K562 (cell line): ENCODE data around the gene CSNK1G2. TPM values are rescaled to one million over a fixed set of nuclear protein-coding genes. Genes with fewer than 3 reads are reported as not detected.

Experiments used
- CBX2 ChIP-seq: fragments of 200-600 bp; sonication (generic); IDR thresholded peaks from one replicate; pipeline ENCODE4 v1.6.1; 2012; ENCODE audit warnings: mild to moderate bottlenecking, low read length, inconsistent platforms; ENCODE audit not compliant: insufficient read depth, poor library complexity, severe bottlenecking
- FIP1L1 ChIP-seq: fragments of 200-400 bp; formaldehyde crosslinking; IDR thresholded peaks from 2 replicates; pipeline ENCODE4 v1.6.1; 2018; ENCODE audit warnings: mild to moderate bottlenecking, low read depth, low read length; ENCODE audit not compliant: poor library complexity, severe bottlenecking
- HCFC1 ChIP-seq: IDR thresholded peaks from 2 replicates; pipeline ENCODE4 v1.6.1; 2012; ENCODE audit warnings: low read depth, low read length, improper control_type of control experiment
- KDM1A ChIP-seq, 2 experiments: fragments of 450-650 bp; IDR thresholded peaks; 2 replicates each; pipeline ENCODE4 v1.6.1; 2016; ENCODE audit warnings: mild to moderate bottlenecking in 2 of 2
- NCOA6 ChIP-seq: fragments of 450-650 bp; IDR thresholded peaks from 2 replicates; pipeline ENCODE4 v1.6.1; 2017; ENCODE audit warnings: mild to moderate bottlenecking
- PCBP1 ChIP-seq: fragments of 200-400 bp; formaldehyde crosslinking; IDR thresholded peaks from 2 replicates; pipeline ENCODE4 v1.6.1; 2018; ENCODE audit warnings: mild to moderate bottlenecking, low read depth, low read length; ENCODE audit not compliant: poor library complexity, severe bottlenecking
- SAFB2 ChIP-seq: fragments of 200-400 bp; formaldehyde crosslinking; IDR thresholded peaks from 2 replicates; pipeline ENCODE4 v1.6.1; 2018; ENCODE audit warnings: borderline replicate concordance, low read length, low read depth, moderate library complexity; ENCODE audit not compliant: severe bottlenecking
- SIX5 ChIP-seq, 2 experiments: IDR thresholded peaks; 2 replicates each; pipeline ENCODE4 v1.6.1; 2011; ENCODE audit warnings: low read length in 2 of 2, borderline replicate concordance in 1 of 2, low read depth in 1 of 2, mild to moderate bottlenecking in 1 of 2, moderate library complexity in 1 of 2; ENCODE audit not compliant: insufficient read depth in 1 of 2
- SLC30A9 ChIP-seq: fragments of 250-450 bp; sonication (Bioruptor Pico); IDR thresholded peaks from 2 replicates; pipeline ENCODE4 v1.8.0; 2022; ENCODE audit warnings: mild to moderate bottlenecking, moderate library complexity
- SP2 ChIP-seq: IDR thresholded peaks from 2 replicates; pipeline ENCODE4 v1.6.1; 2011; ENCODE audit warnings: mild to moderate bottlenecking, low read depth, low read length, moderate library complexity; ENCODE audit not compliant: poor library complexity, severe bottlenecking; ENCODE audit errors: extremely low read depth
- TBP ChIP-seq: optimal IDR thresholded peaks from 2 replicates; pipeline ENCODE3; 2011; ENCODE audit warnings: low read depth, low read length, improper control_type of control experiment
- ZNF12 ChIP-seq: sonication (generic); formaldehyde crosslinking; IDR thresholded peaks from 2 replicates; pipeline ENCODE4 v1.4.0; 2020; ENCODE audit warnings: mild to moderate bottlenecking, missing genetic modification reagents
- ZNF239 ChIP-seq: fragments of 250-450 bp; sonication (Bioruptor Pico); IDR thresholded peaks from 2 replicates; pipeline ENCODE4 v1.4.0; 2020; ENCODE audit warnings: mild to moderate bottlenecking
- ZNF561 ChIP-seq: fragments of 450-650 bp; formaldehyde crosslinking; conservative IDR thresholded peaks from 2 replicates; pipeline ENCODE4 v1.4.0; 2020; ENCODE audit warnings: mild to moderate bottlenecking, moderate library complexity
- polyA plus RNA-seq, 8 experiments: library from polyadenylated mRNA; depleted of rRNA in 4 of 8; stranded (reverse) in 5 of 8; unstranded in 3 of 8; fragments of >200 nt; fragmentation: Nextera tagmentation in 2 of 8; fragmentation: Illumina TruSeq in 1 of 8; extraction: Ambion mirVana in 2 of 8; extraction: Trizol in 1 of 8; gene quantifications; 2 replicates each; pipeline versions ENCODE4 v1.2.1 to v1.2.3, GENCODE V29; 2011 to 2014; ENCODE audit warnings: inconsistent platforms in 1 of 8, missing spikeins in 1 of 8
- total RNA-seq, 7 experiments: library from RNA; depleted of rRNA in 6 of 7; stranded (reverse); fragments of >200 nt in 6 of 7; fragmentation: Illumina TruSeq in 2 of 7; extraction: Trizol in 2 of 7; gene quantifications; 2 replicates each; pipeline versions ENCODE4 v1.2.1 to v1.2.3, GENCODE V29; 2011 to 2021; ENCODE audit warnings: low replicate concordance in 1 of 7
- TF ChIP-seq, protein P1 (sequence below), 2 experiments: fragments of 200-800 bp in 1 of 2; sonication (Bioruptor generic) in 1 of 2; sonication (generic) in 1 of 2; formaldehyde crosslinking in 1 of 2; IDR thresholded peaks in 1 of 2; conservative IDR thresholded peaks in 1 of 2; 2 replicates each; pipeline versions ENCODE4 v1.5.0 to v1.6.1; 2016 to 2020; ENCODE audit warnings: missing compliant biosample characterization in 1 of 2, missing genetic modification characterization in 1 of 2, missing genetic modification reagents in 1 of 2

CSNK1G2 gene
- total and polyA plus RNA-seq, 9 of the 15 experiments (the other 6 are each of a cell fraction or from before 2014, with no cell fraction given): 0.48 to 119 (median 49.5) TPM

DNA sequence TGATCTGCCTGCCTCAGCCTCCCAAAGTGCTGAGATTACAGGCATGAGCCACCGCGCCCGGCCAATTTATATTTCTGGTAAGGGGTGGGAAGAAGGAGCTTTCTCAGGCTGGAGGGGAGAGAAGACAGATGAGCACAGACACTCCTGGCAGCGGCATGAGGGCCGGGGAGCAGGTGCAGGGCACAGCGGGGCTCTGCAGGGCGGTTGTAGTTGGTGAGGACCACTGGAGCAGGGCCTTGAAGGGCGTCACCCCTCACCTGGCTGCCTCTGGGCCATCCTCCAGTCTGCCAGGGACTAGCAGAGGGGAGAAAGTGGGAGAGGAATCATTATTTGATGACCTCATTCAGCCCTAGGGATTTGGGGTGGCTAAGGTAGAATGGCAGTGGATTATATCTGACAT, 8.6 kb upstream of the CSNK1G2 start (continued):
- TF ChIP-seq, protein P1, sequence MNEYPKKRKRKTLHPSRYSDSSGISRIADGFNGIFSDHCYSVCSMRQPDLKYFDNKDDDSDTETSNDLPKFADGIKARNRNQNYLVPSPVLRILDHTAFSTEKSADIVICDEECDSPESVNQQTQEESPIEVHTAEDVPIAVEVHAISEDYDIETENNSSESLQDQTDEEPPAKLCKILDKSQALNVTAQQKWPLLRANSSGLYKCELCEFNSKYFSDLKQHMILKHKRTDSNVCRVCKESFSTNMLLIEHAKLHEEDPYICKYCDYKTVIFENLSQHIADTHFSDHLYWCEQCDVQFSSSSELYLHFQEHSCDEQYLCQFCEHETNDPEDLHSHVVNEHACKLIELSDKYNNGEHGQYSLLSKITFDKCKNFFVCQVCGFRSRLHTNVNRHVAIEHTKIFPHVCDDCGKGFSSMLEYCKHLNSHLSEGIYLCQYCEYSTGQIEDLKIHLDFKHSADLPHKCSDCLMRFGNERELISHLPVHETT (CRISPR knock-in tag; conservative IDR thresholded peaks at IDR 0.05 in 1 of 2, IDR thresholded peaks at IDR 0.05 in 1 of 2): no peak
- no peak for TF ChIP-seq ZNF561 (CRISPR knock-in tag)
- no peak for TF ChIP-seq PCBP1
- no peak for TF ChIP-seq ZNF12 (CRISPR knock-in tag)
- no peak for TF ChIP-seq ZNF239 (CRISPR knock-in tag)
- no peak for TF ChIP-seq CBX2
- no peak for TF ChIP-seq SLC30A9 (CRISPR knock-in tag)
- TF ChIP-seq FIP1L1: no peak
- TF ChIP-seq SP2: no peak
- no peak for TF ChIP-seq TBP
- TF ChIP-seq KDM1A (IDR thresholded peaks at IDR 0.05): no peak
- TF ChIP-seq HCFC1: no peak
- TF ChIP-seq NCOA6: no peak
- no peak for TF ChIP-seq SAFB2
- no peak for TF ChIP-seq SIX5 (IDR thresholded peaks at IDR 0.05; ENCODE audit: borderline replicate concordance in 1 of 2, insufficient read depth in 1 of 2, low read depth in 1 of 2, low read length in 2 of 2)
